Measurements from ENCODE around the gene FGD3. TPM values are rescaled to one million over a fixed set of nuclear protein-coding genes. Genes with fewer than 3 reads are reported as not detected.

The FGD3 gene
- total RNA-seq, 4 donors from 2014 or later = 1.7 to 4.2 (median 3.3) TPM

DNA sequence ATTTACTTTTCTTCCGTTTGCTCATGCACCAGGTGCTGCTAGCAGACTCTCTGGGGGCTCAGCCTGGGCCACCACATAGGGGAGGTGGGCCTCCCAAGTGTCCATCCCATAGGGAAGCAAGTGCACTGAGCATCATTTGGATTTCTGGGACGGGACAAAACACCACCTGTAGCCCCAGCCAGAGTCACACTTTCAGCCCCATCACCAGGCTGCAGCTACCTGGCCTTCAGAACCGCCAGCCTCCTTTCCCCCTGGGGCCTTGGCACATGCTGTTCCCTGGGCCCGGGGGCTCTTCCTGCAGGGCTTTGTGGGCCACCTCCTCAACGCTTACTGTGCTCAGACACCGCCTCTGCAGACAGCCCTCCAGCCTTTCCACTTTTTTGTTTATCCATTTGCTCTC is 91.6 kb downstream of the FGD3 start:
- no peak for ATAC-seq
- Histone ChIP-seq H3K27me3 (peaks cover 14% of the 10 kb centered on the region), H3K9me3 (no peaks in the 10 kb centered on the region), H3K4me1 (no peaks in the 10 kb centered on the region), H3K27ac (no peak overlapping the region), H3K36me3 (no peaks in the 10 kb centered on the region), H3K4me3 (no peak overlapping the region)
- no peak for TF ChIP-seq EP300 (IDR thresholded peaks at IDR 0.05)
- TF ChIP-seq POLR2AphosphoS5 (IDR thresholded peaks at IDR 0.05) = no peak
- no peak for TF ChIP-seq POLR2A (IDR thresholded peaks at IDR 0.05)
- TF ChIP-seq, protein P1, sequence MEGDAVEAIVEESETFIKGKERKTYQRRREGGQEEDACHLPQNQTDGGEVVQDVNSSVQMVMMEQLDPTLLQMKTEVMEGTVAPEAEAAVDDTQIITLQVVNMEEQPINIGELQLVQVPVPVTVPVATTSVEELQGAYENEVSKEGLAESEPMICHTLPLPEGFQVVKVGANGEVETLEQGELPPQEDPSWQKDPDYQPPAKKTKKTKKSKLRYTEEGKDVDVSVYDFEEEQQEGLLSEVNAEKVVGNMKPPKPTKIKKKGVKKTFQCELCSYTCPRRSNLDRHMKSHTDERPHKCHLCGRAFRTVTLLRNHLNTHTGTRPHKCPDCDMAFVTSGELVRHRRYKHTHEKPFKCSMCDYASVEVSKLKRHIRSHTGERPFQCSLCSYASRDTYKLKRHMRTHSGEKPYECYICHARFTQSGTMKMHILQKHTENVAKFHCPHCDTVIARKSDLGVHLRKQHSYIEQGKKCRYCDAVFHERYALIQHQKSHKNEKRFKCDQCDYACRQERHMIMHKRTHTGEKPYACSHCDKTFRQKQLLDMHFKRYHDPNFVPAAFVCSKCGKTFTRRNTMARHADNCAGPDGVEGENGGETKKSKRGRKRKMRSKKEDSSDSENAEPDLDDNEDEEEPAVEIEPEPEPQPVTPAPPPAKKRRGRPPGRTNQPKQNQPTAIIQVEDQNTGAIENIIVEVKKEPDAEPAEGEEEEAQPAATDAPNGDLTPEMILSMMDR (IDR thresholded peaks at IDR 0.05) = no peak
- 100% methylated on average over 2 of the region's 6 CpGs; no CpG with 5 or more reads in 1 of the 2 donors for WGBS, 2 donors (ENCODE audit: low coverage in 1 of 2)

DNA sequence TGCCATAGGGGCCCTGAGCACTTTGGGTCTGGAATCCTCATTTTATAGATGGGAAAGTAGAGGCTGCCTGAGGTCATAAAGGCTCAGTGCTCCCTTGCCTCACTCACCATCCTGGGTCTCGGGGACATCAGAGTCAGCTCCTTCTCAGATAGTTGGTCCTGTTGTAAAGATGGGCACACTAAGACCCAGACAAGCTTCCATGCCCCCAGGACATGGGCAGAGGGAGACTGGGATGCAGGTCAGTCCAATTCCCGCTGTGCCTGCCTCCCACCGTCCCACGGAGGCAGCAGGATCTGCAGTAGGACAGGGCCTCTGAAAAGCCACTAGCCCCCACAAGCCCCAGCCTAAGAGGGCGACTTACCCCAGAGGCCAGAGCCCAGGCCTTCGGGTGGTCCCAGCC is 92.1 kb downstream of the FGD3 start:
- H3K27ac ChIP-seq = no peak overlapping the region
- no peaks in the 10 kb centered on the region for H3K4me1 ChIP-seq
- no peak overlapping the region for H3K4me3 ChIP-seq
- no peaks in the 10 kb centered on the region for H3K9me3 ChIP-seq
- TF ChIP-seq, protein P1 (IDR thresholded peaks at IDR 0.05) = no peak
- TF ChIP-seq POLR2A (IDR thresholded peaks at IDR 0.05) (no peak), POLR2AphosphoS5 (IDR thresholded peaks at IDR 0.05) (no peak), EP300 (IDR thresholded peaks at IDR 0.05) (no peak)
- no CpG with 5 or more reads among the region's 6 CpGs for WGBS, 2 donors (ENCODE audit: low coverage in 1 of 2)
- H3K27me3 ChIP-seq = peaks cover 10% of the 10 kb centered on the region
- no peaks in the 10 kb centered on the region for H3K36me3 ChIP-seq
- ATAC-seq = no peak

DNA sequence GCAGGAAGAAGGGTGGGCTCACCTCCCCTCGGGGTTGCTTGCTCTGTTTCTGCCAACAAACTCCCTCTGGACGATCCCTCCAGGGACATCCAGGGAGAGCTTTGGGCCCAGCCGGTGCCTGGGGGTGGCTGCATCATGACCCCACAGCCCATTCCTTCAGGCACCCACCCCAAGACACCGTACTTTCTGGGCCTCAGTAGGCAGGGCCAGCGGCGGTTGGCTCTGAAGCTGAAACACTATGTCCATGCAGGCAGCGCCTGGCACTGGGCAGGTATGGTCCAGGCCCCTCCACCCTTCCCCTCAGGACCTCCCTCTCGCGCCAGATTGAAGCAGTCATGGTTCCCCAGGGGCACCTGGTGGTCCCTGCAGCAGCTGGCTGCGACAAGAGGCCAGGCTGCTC is 92.7 kb downstream of the FGD3 start:
- no peak overlapping the region for H3K4me3 ChIP-seq
- peaks cover 5% of the 10 kb centered on the region for H3K27me3 ChIP-seq
- H3K36me3 ChIP-seq = no peaks in the 10 kb centered on the region
- no peak for ATAC-seq
- H3K27ac ChIP-seq = no peak overlapping the region
- no peaks in the 10 kb centered on the region for H3K9me3 ChIP-seq
- TF ChIP-seq POLR2AphosphoS5 (IDR thresholded peaks at IDR 0.05) (no peak), EP300 (IDR thresholded peaks at IDR 0.05) (no peak), POLR2A (IDR thresholded peaks at IDR 0.05) (no peak)
- TF ChIP-seq, protein P1 (IDR thresholded peaks at IDR 0.05) = no peak
- no CpG with 5 or more reads among the region's 10 CpGs for WGBS, 2 donors (ENCODE audit: low coverage in 1 of 2)
- no peaks in the 10 kb centered on the region for H3K4me1 ChIP-seq

DNA sequence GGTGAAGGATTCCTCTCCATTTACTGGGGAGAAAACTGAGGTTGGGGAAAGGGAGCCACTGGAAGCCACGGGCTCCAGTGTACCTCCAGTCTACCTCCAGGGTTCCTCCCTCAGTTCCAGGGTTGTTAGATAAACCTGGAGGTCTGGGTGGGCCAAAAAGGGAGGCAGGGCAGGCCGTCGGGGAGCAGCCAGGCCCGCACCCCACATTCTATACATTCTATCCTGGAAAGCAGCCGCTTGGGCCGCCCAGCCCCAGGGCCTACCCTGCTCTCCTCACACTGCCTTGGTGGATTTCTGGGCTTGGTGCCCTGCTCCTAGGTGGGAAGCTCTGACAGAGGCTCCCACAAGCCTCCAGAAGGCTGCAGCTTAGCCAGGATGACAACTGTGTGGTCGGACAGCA is 93.1 kb downstream of the FGD3 start:
- TF ChIP-seq EP300 (IDR thresholded peaks at IDR 0.05) = no peak
- no peak for TF ChIP-seq POLR2AphosphoS5 (IDR thresholded peaks at IDR 0.05)
- no peak for TF ChIP-seq POLR2A (IDR thresholded peaks at IDR 0.05)
- TF ChIP-seq, protein P1 (IDR thresholded peaks at IDR 0.05) = no peak
- 100% methylated on average over 1 of the region's 7 CpGs; no CpG with 5 or more reads in 1 of the 2 donors for WGBS, 2 donors (ENCODE audit: low coverage in 1 of 2)
- H3K4me1 ChIP-seq = no peaks in the 10 kb centered on the region
- H3K27ac ChIP-seq = no peak overlapping the region
- no peak overlapping the region for H3K4me3 ChIP-seq
- peaks cover under 1% of the 10 kb centered on the region for H3K27me3 ChIP-seq
- H3K36me3 ChIP-seq = no peaks in the 10 kb centered on the region
- no peaks in the 10 kb centered on the region for H3K9me3 ChIP-seq
- no peak for ATAC-seq

DNA sequence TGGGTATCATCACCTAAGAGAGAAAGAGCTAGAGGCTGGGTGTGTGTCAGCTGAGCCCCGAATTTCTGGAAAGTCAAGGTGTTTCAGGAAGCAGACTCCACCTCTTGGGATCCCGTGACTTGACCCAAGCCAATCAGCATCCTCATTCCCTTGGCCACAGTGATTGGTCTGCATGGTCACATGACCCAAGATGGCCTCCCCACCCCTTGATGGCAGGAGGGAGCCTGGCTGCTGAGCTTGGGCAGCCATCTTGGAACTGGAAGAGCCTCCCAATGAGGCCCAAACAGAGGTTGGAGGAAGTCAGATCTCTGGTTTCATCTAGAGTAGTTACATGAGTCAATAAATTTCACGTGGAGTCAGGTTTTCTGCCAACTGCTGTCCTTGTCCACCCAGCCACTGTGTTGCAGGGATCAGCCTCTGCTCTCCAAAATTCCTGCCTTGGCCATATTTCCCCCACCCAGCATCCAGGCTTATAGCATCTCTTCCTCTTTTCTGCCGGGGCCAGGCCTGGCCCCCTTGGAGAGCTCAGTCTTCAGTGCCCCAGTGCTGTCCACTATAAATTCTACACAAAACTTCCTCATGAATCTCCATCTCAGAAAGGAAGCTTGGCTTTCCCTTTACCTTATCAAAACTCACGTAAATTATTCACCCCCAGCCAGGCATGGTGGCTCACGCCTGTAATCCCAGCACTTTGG is 93.9 kb downstream of the FGD3 start:
- TF ChIP-seq, protein P1 (IDR thresholded peaks at IDR 0.05) = no peak
- TF ChIP-seq POLR2A (IDR thresholded peaks at IDR 0.05) (no peak), EP300 (IDR thresholded peaks at IDR 0.05) (no peak), POLR2AphosphoS5 (IDR thresholded peaks at IDR 0.05) (no peak)
- no peaks in the 10 kb centered on the region for H3K9me3 ChIP-seq
- H3K4me1 ChIP-seq = no peaks in the 10 kb centered on the region
- no peak for ATAC-seq
- 92 to 93% methylated on average over 2 to 4 of the region's 6 CpGs for WGBS, 2 donors (ENCODE audit: low coverage in 1 of 2)
- H3K27ac ChIP-seq = no peak overlapping the region
- H3K27me3 ChIP-seq = no peaks in the 10 kb centered on the region
- no peak overlapping the region for H3K4me3 ChIP-seq
- H3K36me3 ChIP-seq = no peaks in the 10 kb centered on the region
